IPS-20b (cell line): ENCODE measurements around the gene CENPV.
"Not testable (repeated sequence)": the region's sequence is repeated elsewhere in the genome, so short reads cannot be mapped to it uniquely, and the experiment has no call there.

Experiments used
- H3K27ac ChIP-seq: one replicate; pipeline ENCODE4 v1.5.1; 2013; ENCODE audit warnings: low read length
- H3K27me3 ChIP-seq: 2 replicates; pipeline ENCODE4 v1.6.1; 2013; ENCODE audit warnings: mild to moderate bottlenecking, low read length, inconsistent platforms; ENCODE audit not compliant: insufficient read depth
- H3K36me3 ChIP-seq: 2 replicates; pipeline ENCODE4 v1.6.1; 2013; ENCODE audit warnings: low read depth, mild to moderate bottlenecking, inconsistent platforms, low read length, moderate library complexity; ENCODE audit not compliant: insufficient read depth
- H3K4me1 ChIP-seq: 2 replicates; pipeline ENCODE4 v1.6.1; 2013; ENCODE audit warnings: mild to moderate bottlenecking, control low read depth, inconsistent platforms, low read length, moderate library complexity; ENCODE audit not compliant: insufficient read depth
- H3K4me3 ChIP-seq: 2 replicates; pipeline ENCODE4 v1.5.1; 2013; ENCODE audit warnings: mild to moderate bottlenecking, low read length, inconsistent platforms
- H3K9ac ChIP-seq: 2 replicates; pipeline ENCODE4 v1.6.1; 2013; ENCODE audit warnings: low read depth, mild to moderate bottlenecking, inconsistent platforms, low read length, moderate library complexity
- H3K9me3 ChIP-seq: 2 replicates; pipeline ENCODE4 v1.6.1; 2013; ENCODE audit warnings: mild to moderate bottlenecking, low read depth, low read length, inconsistent platforms; ENCODE audit not compliant: insufficient read depth

CENPV gene

DNA sequence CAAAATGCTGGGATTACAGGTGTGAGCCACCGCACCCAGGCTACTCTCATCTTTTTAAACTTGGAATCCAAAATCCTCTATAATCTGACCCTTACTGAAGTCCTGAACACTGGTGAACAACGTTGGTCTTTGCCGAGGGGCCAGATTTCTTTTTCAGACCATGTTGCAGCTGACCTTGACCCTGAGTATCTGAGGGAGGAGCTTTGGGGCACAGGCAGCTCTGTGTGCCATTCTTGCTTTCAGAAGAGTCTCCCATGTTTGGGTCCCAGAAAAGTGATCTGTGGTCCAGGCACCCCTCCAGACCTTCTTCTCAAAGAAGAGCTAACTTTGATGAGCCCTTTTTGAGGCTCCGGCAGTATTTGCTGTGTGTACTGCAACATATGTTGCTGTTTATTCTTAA lies 50.4 kb downstream of the CENPV start:
- Histone ChIP-seq H3K27ac (no peak overlapping the region), H3K4me1 (peaks cover 2% of the 10 kb centered on the region; the same call in 1 of the 2 replicates), H3K27me3 (no peaks in the 10 kb centered on the region), H3K36me3 (no peaks in the 10 kb centered on the region), H3K9ac (no peak overlapping the region), H3K4me3 (no peak overlapping the region), H3K9me3 (no peaks in the 10 kb centered on the region)

DNA sequence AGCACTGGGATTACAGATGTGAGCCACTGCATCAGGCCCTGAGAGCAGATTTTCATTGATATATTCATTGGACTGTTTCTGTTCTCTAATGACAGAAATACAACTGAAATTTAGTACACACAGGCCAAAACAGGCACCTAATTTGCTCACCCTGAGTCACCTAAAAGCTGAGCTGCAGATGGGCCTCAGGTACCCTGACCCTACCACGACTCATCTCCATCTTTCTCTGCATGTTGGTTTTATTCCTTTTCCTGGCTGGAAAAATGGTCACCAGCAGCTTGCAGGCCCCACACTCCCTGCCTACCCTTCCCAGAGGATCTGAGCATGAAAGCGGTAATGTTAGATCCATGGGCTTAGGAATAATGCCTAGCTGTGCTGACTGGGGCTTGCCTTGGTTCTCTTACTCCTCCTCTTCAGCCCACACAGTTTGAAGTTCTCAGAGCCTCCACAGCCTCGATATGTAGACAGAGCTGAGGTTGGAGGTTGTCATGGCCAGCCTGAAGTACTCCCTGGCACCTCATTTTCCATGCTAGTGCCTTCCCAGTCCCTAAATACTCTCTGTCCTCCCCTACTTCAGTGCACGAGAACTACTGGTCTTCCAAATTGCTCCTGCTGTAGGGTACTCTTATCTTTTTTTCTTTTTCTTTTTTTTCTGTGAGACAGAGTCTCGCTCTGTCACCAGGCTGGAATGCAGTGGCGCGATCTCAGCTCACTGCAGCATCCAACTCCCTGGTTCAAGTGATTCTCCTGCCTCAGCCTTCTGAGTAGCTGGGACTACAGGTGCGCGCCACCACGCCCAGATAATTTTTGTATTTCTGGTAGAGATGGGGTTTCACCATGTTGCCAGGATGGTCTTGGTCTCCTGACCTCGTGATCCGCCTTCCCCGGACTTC lies 51.1 kb downstream of the CENPV start:
- Histone ChIP-seq H3K4me3 (no peak overlapping the region), H3K4me1 (peaks cover 7% of the 10 kb centered on the region), H3K36me3 (no peaks in the 10 kb centered on the region), H3K9ac (no peak overlapping the region), H3K27ac (no peak overlapping the region), H3K27me3 (no peaks in the 10 kb centered on the region), H3K9me3 (no peaks in the 10 kb centered on the region)

DNA sequence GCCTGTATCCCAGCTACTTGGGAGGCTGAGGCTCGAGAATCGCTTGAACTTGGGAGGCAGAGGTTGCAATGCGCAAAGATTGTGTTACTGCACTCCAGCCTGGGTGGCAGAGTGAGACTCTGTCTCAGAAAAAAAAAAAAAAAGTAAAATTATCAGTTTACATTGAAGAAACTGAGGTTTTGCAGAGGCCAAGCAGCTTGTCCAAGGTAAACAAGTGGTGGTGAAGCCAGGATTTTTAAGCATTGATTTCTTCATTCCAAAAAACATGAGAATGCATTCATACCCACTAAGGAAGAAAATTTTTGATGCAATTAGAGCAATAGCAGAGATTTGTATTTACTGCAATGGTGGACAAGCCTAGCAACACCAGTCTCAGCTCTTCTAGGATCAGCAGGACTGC lies 52.7 kb downstream of the CENPV start:
- no peak overlapping the region for H3K27ac ChIP-seq
- H3K4me1 ChIP-seq, result peaks cover 8% of the 10 kb centered on the region
- no peak overlapping the region for H3K9ac ChIP-seq
- H3K4me3 ChIP-seq, result no peak overlapping the region
- no peaks in the 10 kb centered on the region for H3K9me3 ChIP-seq
- H3K27me3 ChIP-seq, result no peaks in the 10 kb centered on the region
- H3K36me3 ChIP-seq, result no peaks in the 10 kb centered on the region

DNA sequence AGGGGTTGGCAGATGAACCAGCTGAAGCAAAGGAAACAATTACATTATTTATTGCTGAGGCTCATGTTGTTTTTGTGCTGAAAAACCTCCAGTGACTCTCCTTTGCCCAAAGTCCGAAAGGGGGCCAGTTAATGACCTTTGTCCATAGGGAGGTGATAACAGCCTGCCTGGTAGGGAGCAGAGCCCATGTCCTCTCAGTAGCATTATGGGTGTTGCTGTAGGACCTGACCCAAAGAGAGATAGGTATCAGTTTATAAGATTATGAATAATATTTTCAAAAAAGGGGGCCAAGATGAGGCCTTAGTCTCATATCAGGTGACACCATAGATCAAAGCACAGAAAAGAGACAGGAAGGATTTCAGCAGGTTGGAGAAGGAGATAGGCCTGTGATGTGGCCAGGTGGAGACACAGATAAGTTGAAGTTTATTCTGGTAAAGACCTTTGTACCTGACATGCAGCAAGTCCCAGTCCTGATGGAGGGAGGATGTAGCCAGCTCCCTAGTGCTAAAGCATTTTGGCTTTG lies 55.1 kb downstream of the CENPV start:
- Histone ChIP-seq H3K27me3 (no peaks in the 10 kb centered on the region), H3K4me1 (peaks cover 8% of the 10 kb centered on the region), H3K4me3 (no peak overlapping the region), H3K36me3 (no peaks in the 10 kb centered on the region), H3K9me3 (no peaks in the 10 kb centered on the region), H3K9ac (no peak overlapping the region), H3K27ac (no peak overlapping the region)

DNA sequence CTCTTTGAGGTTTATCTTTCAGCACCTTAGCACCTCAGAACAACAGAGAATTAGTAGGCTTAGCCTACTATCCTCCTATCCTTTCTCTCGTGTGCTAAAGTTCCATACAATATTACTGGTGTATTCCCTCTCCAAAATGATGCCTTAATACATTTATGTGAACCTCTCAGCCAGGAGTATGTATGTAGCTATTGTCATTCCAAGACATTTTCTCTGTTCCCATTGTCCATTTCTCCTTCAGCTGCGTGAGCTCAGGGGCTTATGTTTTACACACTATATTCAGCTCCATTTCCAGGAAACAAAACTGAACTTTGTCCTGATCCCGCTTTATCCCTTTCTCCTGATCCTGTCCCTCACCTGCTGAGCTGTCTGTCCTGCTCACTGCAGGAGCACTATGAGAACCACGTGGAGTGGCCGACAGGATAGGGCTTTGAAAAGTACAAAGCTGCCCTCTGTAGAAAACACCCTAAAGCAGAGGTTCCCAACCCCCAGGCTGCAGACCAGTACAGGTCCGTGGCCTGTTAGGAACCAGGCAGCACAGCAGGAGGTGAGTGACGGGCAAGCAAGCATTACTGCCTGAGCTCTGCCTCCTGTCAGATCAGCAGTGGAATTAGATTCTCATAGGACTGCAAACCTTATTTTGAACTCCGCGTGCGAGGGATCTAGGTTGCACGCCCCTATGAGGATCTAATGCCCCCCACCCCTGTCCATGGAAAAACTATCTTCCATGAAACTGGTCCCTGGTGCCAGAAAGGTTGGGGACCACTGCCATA lies 55.7 kb downstream of the CENPV start:
- peaks cover 8% of the 10 kb centered on the region for H3K4me1 ChIP-seq
- peak overlapping the region; percentile 3; the same call in 1 of the 2 replicates for H3K4me3 ChIP-seq
- no peak overlapping the region for H3K27ac ChIP-seq

DNA sequence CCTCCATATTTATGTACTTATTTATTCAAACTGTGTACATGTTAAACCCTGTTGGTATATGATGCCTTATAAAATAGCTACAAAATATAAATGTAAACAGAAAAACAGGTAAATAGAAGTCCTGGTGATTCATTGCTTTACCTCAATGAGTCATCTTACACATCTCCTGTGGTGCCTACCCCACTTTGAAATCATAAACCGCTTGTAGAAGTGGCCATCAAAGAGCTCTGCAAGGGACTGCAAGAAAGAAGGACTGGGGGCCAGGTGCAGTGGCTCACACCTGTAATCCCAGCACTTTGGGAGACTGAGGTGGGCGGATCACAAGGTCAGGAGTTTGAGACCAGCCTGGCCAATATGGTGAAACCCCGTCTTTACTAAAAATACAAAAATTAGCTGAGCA lies 57.2 kb downstream of the CENPV start:
- not testable (repeated sequence) for H3K9ac ChIP-seq, H3K27ac ChIP-seq, H3K4me3 ChIP-seq, H3K9me3 ChIP-seq, H3K36me3 ChIP-seq, H3K4me1 ChIP-seq, H3K27me3 ChIP-seq

More for the DNA sequence above, 55.7 kb downstream of the CENPV start:
- H3K36me3 ChIP-seq, result no peaks in the 10 kb centered on the region
- H3K9ac ChIP-seq, result no peak overlapping the region
- H3K9me3 ChIP-seq, result no peaks in the 10 kb centered on the region
- no peaks in the 10 kb centered on the region for H3K27me3 ChIP-seq

DNA sequence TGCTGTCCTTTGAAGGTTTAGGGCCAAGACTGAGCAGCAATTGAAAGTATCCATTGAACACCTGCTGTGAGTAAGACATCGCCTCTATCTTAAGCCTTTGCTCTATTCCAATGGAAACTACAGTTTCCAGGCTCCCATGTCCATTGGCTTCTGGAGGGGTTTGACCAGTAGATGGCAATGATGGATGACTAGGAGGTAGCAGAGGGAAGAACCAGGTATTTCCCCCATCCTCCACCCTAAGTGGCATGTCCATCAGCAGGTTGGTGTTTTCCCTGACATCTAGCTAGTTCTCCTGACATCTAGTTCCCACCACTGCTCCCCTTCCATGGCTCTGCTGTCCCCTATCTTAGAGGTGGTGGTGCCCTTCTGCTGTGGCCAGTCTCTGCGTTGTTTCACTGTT lies 58.7 kb downstream of the CENPV start:
- H3K4me3 ChIP-seq, result no peak overlapping the region
- H3K9me3 ChIP-seq, result no peaks in the 10 kb centered on the region
- H3K9ac ChIP-seq, result no peak overlapping the region
- peaks cover 8% of the 10 kb centered on the region for H3K4me1 ChIP-seq
- H3K27ac ChIP-seq, result no peak overlapping the region
- H3K36me3 ChIP-seq, result no peaks in the 10 kb centered on the region
- no peaks in the 10 kb centered on the region for H3K27me3 ChIP-seq

DNA sequence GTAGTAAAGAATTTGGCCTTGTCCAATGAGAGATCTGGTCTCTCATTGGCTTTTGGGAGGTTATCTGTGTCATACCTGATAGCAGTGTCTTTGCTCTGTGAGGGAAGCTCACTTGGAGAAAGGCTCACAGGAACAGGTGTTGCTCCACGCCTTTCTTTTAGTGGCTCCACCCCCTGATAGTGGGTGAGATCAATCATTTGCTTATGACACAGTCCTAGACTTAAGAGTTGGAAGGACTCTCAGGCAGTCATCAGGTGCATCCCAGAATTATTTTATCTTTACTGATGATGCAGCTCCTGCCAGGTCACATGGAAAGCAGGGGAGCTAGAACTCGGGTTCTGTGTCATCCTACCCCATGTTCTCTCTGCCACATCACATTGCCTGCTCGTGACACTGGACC lies 59.3 kb downstream of the CENPV start:
- Histone ChIP-seq H3K27me3 (no peaks in the 10 kb centered on the region), H3K4me3 (no peak overlapping the region), H3K9me3 (no peaks in the 10 kb centered on the region), H3K4me1 (peaks cover 8% of the 10 kb centered on the region), H3K9ac (no peak overlapping the region), H3K36me3 (no peaks in the 10 kb centered on the region), H3K27ac (no peak overlapping the region)
